Ammon's horn (tissue), 1 donor: ENCODE measurements around the gene PLXNA4.

Source experiments
- DNase-seq: peaks from one replicate; pipeline ENCODE4 v3.0.0-alpha.2; 2016; ENCODE audit warnings: low spot score

PLXNA4 gene

DNA sequence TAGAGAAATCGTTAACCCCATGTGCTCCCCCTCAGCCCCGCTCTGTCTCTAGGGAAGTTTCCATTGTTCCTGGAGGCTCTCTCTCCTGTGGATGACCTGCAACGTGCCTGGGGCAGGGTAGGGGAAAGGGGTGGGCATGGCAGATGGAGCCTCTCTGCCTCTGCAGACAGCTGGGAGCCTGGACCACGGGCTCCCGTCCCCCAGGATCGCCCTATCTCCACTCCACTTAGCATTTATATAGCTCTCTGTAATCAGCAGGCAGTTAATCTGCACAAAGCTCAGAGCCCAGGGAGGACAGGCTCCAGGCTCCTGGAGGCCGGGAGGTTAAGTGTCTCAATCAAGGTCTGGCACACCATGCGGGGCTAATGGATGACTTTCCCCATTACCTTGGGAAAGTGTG, 369.7 kb downstream of the PLXNA4 start:
- DNase-seq = no peak

DNA sequence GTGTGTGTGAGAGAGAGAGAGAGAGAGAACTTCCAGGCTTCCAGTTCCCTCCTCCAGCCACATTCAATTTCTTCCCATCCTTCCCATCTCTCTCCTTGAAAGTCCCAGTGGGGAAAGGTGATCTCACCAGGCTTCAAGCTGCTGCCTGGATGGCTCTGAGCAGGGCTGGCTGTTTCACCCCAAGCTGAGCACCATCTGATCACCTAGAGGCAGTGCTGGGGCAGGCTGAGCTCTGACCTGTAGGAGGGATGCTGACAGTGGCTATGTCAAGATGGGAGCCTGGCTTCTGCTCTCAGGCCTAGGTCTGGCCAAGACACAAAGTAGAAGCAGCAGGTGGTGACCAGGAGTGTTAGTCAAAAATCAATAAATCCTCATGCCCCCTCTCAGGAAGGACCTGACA, 370.8 kb downstream of the PLXNA4 start:
- no peak for DNase-seq

- no peak for DNase-seq
Measured at GRCh38 chr7:132203021-132203420, 373.2 kb downstream of the PLXNA4 start.

- no peak for DNase-seq
Measured at GRCh38 chr7:132202541-132202940, 373.7 kb downstream of the PLXNA4 start.

DNA sequence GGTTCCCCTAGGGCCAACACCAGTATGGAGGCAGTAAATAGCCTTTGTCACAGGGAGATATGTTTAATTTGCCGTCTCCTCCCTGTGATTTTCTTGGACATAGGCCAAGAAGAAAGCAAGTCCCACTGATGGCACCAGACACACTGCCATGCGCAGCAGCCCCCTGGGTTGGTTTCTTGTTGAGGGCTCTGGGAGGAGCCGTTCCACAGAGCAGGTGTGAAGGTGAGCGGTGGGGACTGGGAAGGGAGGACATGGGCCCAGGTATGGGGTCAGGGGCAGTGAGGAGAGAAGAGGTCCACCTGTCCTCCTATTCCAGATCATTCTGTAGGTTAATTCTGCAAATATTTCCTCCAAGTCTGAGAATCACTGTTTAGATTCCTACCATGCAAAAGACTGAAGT, 376.1 kb downstream of the PLXNA4 start:
- DNase-seq = no peak

DNA sequence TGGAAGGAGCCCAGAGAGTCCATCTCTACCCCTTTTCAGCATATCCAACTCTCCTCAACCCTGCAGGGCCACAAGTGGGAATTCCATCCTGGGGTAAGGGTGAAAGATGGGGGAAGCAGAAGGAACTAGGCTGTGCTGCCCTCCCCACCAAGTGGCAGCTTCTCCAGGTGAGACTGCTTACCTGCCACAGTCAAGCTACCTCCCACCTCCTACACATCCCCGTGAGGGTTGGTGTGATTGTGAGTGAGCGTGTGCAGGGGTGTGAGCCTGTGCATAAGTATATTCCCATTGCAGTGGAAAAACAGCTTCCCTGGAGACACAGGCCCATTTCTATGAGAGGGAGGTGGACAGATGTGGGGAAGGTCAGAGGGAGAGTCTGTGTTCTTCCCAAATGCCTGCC, 376.6 kb downstream of the PLXNA4 start:
- no peak for DNase-seq

- no peak for DNase-seq
Measured at GRCh38 chr7:132197772-132198171, 378.5 kb downstream of the PLXNA4 start.

- DNase-seq = no peak
Measured at GRCh38 chr7:132193898-132194297, 382.4 kb downstream of the PLXNA4 start.

- no peak for DNase-seq
Measured at GRCh38 chr7:132192809-132193208, 383.5 kb downstream of the PLXNA4 start.

DNA sequence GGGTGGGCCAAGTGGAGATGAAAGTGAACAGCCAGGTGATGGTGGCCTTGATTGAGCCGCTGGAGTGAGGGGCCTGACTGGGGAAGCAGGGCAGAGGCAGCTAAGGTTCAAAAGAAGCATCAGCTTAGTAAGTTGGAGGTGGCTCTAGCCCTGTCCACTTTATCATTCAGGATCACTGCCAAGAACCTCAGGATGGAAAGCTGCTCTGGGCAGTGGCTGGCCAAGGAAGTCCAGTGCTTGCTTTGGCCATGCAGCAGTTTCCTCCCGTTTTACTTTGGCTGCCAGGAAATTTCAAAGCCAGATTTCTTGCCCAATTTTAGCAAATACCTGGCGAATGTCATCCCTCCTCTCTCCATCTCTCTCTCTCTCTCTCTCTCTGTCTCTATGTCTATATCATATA, 384.9 kb downstream of the PLXNA4 start:
- no peak for DNase-seq

- no peak for DNase-seq
Measured at GRCh38 chr7:132190683-132191082, 385.6 kb downstream of the PLXNA4 start.

DNA sequence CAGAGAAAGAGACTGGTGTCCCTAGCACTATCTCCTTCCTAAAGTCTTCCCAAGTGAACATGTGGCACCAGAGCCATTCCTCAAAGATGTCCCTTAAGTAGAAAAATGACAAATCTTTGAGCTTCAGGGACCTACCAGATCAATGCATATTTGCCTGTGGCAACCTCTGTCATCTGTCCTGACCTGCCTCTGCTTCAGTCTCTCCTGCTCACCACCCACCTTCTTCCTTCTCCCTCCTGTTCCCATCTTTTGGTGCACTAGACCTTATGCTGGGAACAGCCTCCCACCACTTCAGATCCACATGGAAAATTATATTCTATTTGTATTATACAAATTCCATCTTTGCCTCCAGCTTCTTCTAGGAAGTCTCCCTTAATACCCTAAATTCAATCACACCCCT, 386.4 kb downstream of the PLXNA4 start:
- no peak for DNase-seq

GRCh38 chr7:132187869-132188789, 388.1 kb downstream of the PLXNA4 start:
- DNase-seq = no peak

DNA sequence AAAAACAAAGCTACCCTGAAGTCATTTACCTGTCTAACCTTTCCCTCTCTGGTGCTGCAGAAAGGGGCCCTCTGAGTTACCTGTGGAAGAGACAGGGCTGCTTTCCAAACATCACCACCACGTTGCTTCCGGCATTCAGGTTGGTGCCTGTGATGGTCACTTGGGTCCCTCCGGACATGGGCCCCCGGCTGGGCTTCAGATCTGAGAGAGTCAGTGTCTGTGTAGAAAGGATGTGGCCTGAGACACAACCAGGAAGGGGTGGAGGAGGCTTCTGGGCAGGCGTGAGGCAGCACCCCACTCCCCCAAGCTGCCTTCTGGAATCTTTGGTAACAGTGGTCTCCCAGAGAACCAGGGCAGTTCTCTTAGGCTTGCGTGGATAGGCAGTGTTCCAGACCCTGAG, 388.9 kb downstream of the PLXNA4 start:
- no peak for DNase-seq

DNA sequence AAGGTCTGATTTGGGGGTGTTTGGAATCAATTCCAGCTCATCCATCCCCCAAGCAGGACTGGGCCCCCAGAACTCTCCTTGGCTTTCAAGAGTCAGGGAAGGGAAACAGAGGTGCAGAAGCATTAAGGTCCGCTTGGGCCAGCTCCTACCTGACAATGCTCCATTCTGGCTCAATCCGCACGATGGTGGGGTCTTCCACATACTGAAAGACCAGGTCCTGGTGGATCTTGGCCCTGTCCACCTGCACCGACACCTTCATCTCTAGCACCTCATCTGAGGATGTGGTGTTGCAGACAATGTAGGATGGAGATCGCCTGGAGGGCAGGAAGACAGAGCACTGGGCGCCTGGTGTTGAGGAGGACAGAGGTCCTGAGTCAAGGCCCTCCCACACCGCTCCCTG, 391.1 kb downstream of the PLXNA4 start:
- DNase-seq = no peak

- DNase-seq = no peak
Measured at GRCh38 chr7:132183781-132184380, 392.4 kb downstream of the PLXNA4 start.

DNA sequence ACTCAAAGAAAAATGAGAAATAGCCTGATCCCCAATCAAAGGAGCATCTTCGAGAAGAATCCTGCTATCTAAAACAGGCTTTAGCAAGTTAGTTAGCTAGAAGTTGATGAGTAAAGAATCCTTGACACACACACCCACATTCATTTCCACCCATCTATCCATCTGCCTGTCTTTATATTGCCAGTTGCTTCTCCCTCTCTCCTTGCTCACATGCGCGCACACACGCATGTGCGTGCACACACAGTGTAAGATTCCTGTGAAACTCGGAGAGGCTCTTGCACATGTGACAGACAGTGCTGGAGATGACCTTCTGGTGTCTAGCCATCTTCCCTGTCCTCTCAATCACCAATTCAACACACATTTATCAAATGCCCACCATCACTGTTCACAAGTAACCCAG, 393.3 kb downstream of the PLXNA4 start:
- DNase-seq = peak; percentile 46

DNA sequence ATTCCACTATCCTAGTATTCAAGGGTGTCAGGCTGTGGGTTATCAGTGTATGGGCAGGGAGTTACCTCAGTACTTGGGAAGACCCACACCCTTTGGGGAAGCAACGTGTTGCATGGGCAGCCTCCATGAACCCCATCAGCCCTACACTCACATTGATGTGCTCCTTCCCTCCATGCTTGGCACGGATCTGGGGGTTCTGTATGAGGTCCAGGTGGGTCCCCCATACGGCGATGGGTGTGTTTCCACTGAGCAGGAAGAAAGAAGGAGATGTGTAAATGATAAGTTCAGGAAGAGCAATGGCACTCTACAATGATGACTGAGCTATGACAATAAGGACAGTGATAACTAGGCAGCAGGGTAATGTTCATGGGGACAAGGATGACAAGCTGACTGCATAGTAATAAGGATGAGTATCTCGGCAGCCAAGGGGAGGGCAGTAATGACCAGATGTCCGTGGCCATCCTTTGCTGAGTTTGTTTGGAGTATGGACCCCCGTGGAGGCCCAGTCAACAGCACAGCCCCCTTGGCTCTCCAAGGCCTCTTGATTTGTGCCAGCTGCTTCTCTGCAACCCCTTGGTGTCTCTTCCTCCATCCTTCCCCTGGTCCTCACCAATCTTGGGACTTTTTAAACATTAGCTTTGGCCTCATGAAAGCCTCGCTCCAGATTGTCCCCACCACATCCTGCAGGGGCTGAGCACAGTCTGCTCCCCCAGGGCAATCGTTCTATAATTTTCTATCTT, 394.2 kb downstream of the PLXNA4 start:
- no peak for DNase-seq

DNA sequence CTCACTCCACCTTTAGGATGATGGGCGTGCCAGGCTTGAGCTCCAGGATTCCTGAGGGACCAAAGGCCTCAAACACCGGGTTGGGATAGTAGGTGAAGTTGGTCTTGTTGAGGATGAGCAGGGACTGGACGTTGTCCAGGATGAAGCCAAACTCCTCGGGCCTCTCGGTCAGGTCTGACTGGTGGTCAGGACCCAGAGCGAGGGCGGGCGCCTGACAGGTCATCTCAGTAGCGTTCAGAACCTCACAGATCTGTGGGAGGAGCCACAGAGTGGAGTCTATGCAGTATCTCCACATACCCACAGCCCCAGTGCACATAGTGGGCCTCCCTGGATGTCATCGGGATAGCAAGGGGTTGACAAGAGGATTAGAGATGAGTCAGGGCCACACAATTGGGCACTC, 394.9 kb downstream of the PLXNA4 start:
- no peak for DNase-seq

DNA sequence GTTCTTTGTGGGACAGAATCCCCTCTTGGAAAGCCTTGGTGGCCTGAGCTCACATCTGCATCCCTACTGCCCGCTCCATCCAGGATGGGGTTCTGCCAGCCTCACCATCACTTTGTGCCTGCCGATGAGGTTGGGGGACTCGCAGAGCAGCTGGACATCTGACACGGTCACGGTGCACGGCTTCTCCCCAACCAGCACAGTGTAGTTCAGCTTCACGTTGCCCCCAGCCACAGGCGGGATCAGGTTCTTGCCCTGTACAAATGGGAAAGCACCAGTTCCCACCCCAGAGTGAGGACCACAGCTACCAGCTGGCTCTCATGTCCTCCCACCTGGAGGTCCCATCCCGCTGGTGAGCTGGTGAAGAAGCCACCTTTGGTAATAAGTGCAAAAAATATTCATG, 395.8 kb downstream of the PLXNA4 start:
- no peak for DNase-seq

- no peak for DNase-seq
Measured at GRCh38 chr7:132179681-132180080, 396.6 kb downstream of the PLXNA4 start.

DNA sequence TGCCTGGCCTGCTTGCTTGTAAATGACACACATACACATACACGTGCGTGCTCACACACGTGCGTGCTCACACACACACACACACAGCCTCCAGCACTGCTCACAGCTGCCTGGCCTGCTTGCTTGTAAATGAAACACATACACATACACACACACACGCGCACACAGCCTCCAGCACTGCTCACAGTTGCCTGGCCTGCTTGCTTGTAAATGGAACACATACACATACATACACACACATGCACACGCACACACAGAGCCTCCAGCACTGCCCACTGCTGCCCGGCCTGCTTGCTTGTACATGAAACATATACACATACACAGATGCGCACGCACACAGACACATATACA, 397.2 kb downstream of the PLXNA4 start:
- no peak for DNase-seq
